ENCODE results near the gene SERHL2. TPM values are rescaled to one million over a fixed set of nuclear protein-coding genes. Genes with fewer than 3 reads are reported as not detected.
"Not testable (repeated sequence)": the region's sequence is repeated elsewhere in the genome, so short reads cannot be mapped to it uniquely, and the experiment has no call there.

The SERHL2 gene
- total RNA-seq, 1 experiment from 2014 or later, result 0.20 TPM

- Histone ChIP-seq H3K9me3 (no peaks in the 10 kb centered on the region), H3K4me3 (no peak overlapping the region), H3K27me3 (no peaks in the 10 kb centered on the region), H3K36me3 (no peaks in the 10 kb centered on the region)
- DNase-seq, result no peak
These were observed 25.0 kb upstream of the SERHL2 start for GRCh38 chr22:42528591-42529307.

GRCh38 chr22:42529435-42529834 is 24.3 kb upstream of the SERHL2 start:
- not testable (repeated sequence) for H3K27me3 ChIP-seq, H3K4me3 ChIP-seq, H3K9me3 ChIP-seq, DNase-seq, H3K36me3 ChIP-seq

GRCh38 chr22:42531401-42532084 is 22.2 kb upstream of the SERHL2 start:
- not testable (repeated sequence) for H3K36me3 ChIP-seq, DNase-seq, H3K4me3 ChIP-seq, H3K27me3 ChIP-seq, H3K9me3 ChIP-seq

- Histone ChIP-seq H3K9me3 (no peaks in the 10 kb centered on the region), H3K27me3 (no peaks in the 10 kb centered on the region), H3K36me3 (no peaks in the 10 kb centered on the region), H3K4me3 (no peak overlapping the region)
- no peak for DNase-seq
These were observed 20.1 kb upstream of the SERHL2 start for GRCh38 chr22:42533638-42533977.

- H3K36me3 ChIP-seq, H3K9me3 ChIP-seq, DNase-seq, H3K27me3 ChIP-seq, H3K4me3 ChIP-seq: not testable (repeated sequence)
These were observed 18.5 kb upstream of the SERHL2 start for GRCh38 chr22:42535082-42535731.

GRCh38 chr22:42536166-42536565 is 17.6 kb upstream of the SERHL2 start:
- no peak for DNase-seq
- Histone ChIP-seq H3K4me3 (no peak overlapping the region), H3K9me3 (no peaks in the 10 kb centered on the region), H3K27me3 (no peaks in the 10 kb centered on the region), H3K36me3 (no peaks in the 10 kb centered on the region)

- not testable (repeated sequence) for DNase-seq, H3K4me3 ChIP-seq, H3K36me3 ChIP-seq, H3K9me3 ChIP-seq, H3K27me3 ChIP-seq
These were observed 17.1 kb upstream of the SERHL2 start for GRCh38 chr22:42536634-42537033.

- not testable (repeated sequence) for H3K27me3 ChIP-seq, H3K9me3 ChIP-seq, H3K36me3 ChIP-seq, H3K4me3 ChIP-seq
- DNase-seq, result peak; percentile 53
These were observed 16.4 kb upstream of the SERHL2 start for GRCh38 chr22:42537199-42537831.

- not testable (repeated sequence) for H3K27me3 ChIP-seq, H3K36me3 ChIP-seq, H3K4me3 ChIP-seq, H3K9me3 ChIP-seq
- peak; percentile 76 for DNase-seq
These were observed 14.5 kb upstream of the SERHL2 start for GRCh38 chr22:42539236-42539771.

GRCh38 chr22:42544686-42545085 is 9.1 kb upstream of the SERHL2 start:
- DNase-seq, result no peak
- Histone ChIP-seq H3K36me3 (no peaks in the 10 kb centered on the region), H3K27me3 (no peaks in the 10 kb centered on the region), H3K9me3 (no peaks in the 10 kb centered on the region), H3K4me3 (no peak overlapping the region)

- Histone ChIP-seq H3K27me3 (no peaks in the 10 kb centered on the region), H3K4me3 (no peak overlapping the region), H3K9me3 (peaks cover 3% of the 10 kb centered on the region), H3K36me3 (no peaks in the 10 kb centered on the region)
- DNase-seq, result no peak
These were observed 6.2 kb upstream of the SERHL2 start for GRCh38 chr22:42547562-42547961.

- not testable (repeated sequence) for H3K9me3 ChIP-seq, H3K36me3 ChIP-seq, H3K4me3 ChIP-seq, DNase-seq, H3K27me3 ChIP-seq
These were observed 5.6 kb upstream of the SERHL2 start for GRCh38 chr22:42548126-42548525.

GRCh38 chr22:42548597-42549330 is 5.0 kb upstream of the SERHL2 start:
- Histone ChIP-seq H3K4me3 (no peak overlapping the region), H3K9me3 (peaks cover 3% of the 10 kb centered on the region), H3K36me3 (no peaks in the 10 kb centered on the region), H3K27me3 (no peaks in the 10 kb centered on the region)
- no peak for DNase-seq

- Histone ChIP-seq H3K9me3 (peaks cover 3% of the 10 kb centered on the region), H3K36me3 (no peaks in the 10 kb centered on the region), H3K27me3 (no peaks in the 10 kb centered on the region), H3K4me3 (no peak overlapping the region)
- DNase-seq, result no peak
These were observed 4.3 kb upstream of the SERHL2 start for GRCh38 chr22:42549331-42550060.

GRCh38 chr22:42552294-42552647 is 1.5 kb upstream of the SERHL2 start:
- H3K9me3 ChIP-seq, DNase-seq, H3K4me3 ChIP-seq, H3K36me3 ChIP-seq, H3K27me3 ChIP-seq: not testable (repeated sequence)

GRCh38 chr22:42560381-42560780 is 6.6 kb downstream of the SERHL2 start:
- H3K27me3 ChIP-seq, result no peaks in the 10 kb centered on the region
- DNase-seq, result no peak

More at GRCh38 chr22:42560381-42560780, 6.6 kb downstream of the SERHL2 start:
- Histone ChIP-seq H3K36me3 (no peaks in the 10 kb centered on the region), H3K4me3 (no peak overlapping the region), H3K9me3 (no peaks in the 10 kb centered on the region)

Data from MG63 (cell line).